Measurements from ENCODE around the gene FAP.

DNA sequence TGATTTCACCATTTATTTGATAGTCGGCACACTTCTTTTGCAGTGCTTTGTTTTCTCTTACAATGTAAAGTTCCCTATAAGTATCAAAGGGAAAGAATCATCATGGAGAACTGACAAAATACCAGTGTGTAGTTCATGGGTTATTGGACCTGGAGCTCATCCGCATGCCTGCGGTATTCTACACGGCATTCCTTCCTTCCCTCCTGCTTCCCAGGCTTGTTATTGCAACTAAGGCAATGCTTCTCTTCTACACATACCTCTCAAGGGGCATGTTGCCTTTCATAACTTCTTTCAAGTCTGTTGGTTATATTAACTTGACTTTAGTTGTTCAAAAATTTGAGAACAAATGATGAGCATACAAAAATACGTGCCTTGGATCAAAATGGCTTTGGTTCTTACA is 24.3 kb upstream of the FAP start:
- TF ChIP-seq EZH2 (IDR thresholded peaks at IDR 0.05; ENCODE audit: borderline replicate concordance, low read length) = no peak
- TF ChIP-seq, protein P1, sequence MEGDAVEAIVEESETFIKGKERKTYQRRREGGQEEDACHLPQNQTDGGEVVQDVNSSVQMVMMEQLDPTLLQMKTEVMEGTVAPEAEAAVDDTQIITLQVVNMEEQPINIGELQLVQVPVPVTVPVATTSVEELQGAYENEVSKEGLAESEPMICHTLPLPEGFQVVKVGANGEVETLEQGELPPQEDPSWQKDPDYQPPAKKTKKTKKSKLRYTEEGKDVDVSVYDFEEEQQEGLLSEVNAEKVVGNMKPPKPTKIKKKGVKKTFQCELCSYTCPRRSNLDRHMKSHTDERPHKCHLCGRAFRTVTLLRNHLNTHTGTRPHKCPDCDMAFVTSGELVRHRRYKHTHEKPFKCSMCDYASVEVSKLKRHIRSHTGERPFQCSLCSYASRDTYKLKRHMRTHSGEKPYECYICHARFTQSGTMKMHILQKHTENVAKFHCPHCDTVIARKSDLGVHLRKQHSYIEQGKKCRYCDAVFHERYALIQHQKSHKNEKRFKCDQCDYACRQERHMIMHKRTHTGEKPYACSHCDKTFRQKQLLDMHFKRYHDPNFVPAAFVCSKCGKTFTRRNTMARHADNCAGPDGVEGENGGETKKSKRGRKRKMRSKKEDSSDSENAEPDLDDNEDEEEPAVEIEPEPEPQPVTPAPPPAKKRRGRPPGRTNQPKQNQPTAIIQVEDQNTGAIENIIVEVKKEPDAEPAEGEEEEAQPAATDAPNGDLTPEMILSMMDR (conservative IDR thresholded peaks at IDR 0.05 in 1 of 2, IDR thresholded peaks at IDR 0.05 in 1 of 2; ENCODE audit: extremely low read depth in 1 of 2, insufficient read depth in 1 of 2, low read depth in 1 of 2, low read length in 2 of 2) = no peak
